Activated CD4-positive, alpha-beta T cell treated with anti-CD3 and anti-CD28 coated beads for 24 hours (primary cell): ENCODE data around the gene MARK2.
A peak's percentile ranks its signal among the peaks of the same experiment; 100 is the strongest.

ENCODE experiments used
- DNase-seq, 2 donors: peaks; one replicate each; pipeline ENCODE4 v3.0.0-alpha.2; 2020; ENCODE audit warnings: low read depth in 2 of 2

The MARK2 gene

GRCh38 chr11:63909591-63910506 is 70.9 kb downstream of the MARK2 start:
- DNase-seq = no peak

GRCh38 chr11:63910675-63911074 is 71.8 kb downstream of the MARK2 start:
- DNase-seq = no peak

- no peak for DNase-seq
These were observed 72.5 kb downstream of the MARK2 start for GRCh38 chr11:63911440-63911839.

- no peak for DNase-seq
These were observed 73.0 kb downstream of the MARK2 start for GRCh38 chr11:63911876-63912275.

- DNase-seq = no peak
These were observed 73.8 kb downstream of the MARK2 start for GRCh38 chr11:63912678-63913077.

- no peak for DNase-seq
These were observed 75.2 kb downstream of the MARK2 start for GRCh38 chr11:63913866-63914830.

- no peak for DNase-seq
These were observed 76.2 kb downstream of the MARK2 start for GRCh38 chr11:63914896-63915691.

GRCh38 chr11:63915961-63916836 is 77.3 kb downstream of the MARK2 start:
- peak in 1 of 2 donors; percentile 26 for DNase-seq

- DNase-seq = peak; percentile 43 to 53
These were observed 78.2 kb downstream of the MARK2 start, which contains the start of gene RCOR2 for GRCh38 chr11:63916837-63917691. Gene RCOR2, minus strand, starts transcription at chr11:63917164. Its CDS starts 708 bp downstream, at chr11:63916456.

- DNase-seq = peak in 1 of 2 donors; percentile 20
These were observed 79.0 kb downstream of the MARK2 start for GRCh38 chr11:63917692-63918506.

- DNase-seq = no peak
These were observed 79.7 kb downstream of the MARK2 start for GRCh38 chr11:63918507-63919191.

GRCh38 chr11:63919267-63920125 is 80.6 kb downstream of the MARK2 start:
- DNase-seq = no peak

- DNase-seq = no peak
These were observed 81.4 kb downstream of the MARK2 start for GRCh38 chr11:63920126-63920938.

- no peak for DNase-seq
These were observed 82.1 kb downstream of the MARK2 start for GRCh38 chr11:63920939-63921417.

GRCh38 chr11:63922673-63923192 is 83.8 kb downstream of the MARK2 start:
- no peak for DNase-seq

GRCh38 chr11:63923319-63923718 is 84.4 kb downstream of the MARK2 start:
- no peak for DNase-seq
